SK-N-SH (cell line): Measurements from ENCODE around the gene MBD3L4. TPM values are rescaled to one million over a fixed set of nuclear protein-coding genes. Genes with fewer than 3 reads are reported as not detected.

Experiments used
- CTCF ChIA-PET: fragments of 300-600, 350-600 bp; formaldehyde crosslinking; extraction: SDS; loops from one replicate; lab custom pipeline; 2021; lab: Yijun Ruan, JAX
- POLR2A ChIA-PET: fragments of 350-600 bp; sonication (Branson Sonifier 250); formaldehyde crosslinking; extraction: SDS; loops from one replicate; lab custom pipeline; 2020; ENCODE audit warnings: antibody characterized with exemption, inconsistent platforms; lab: Yijun Ruan, JAX
- DNase-seq: peaks from one replicate; pipeline ENCODE4 v3.0.0; 2012
- H2AFZ ChIP-seq: fragments of 200-600 bp; sonication (generic); 2 replicates; pipeline ENCODE4 v1.8.1; 2016; ENCODE audit warnings: antibody characterized with exemption, mild to moderate bottlenecking, low read depth
- H3F3A ChIP-seq: fragments of 200-600 bp; sonication (generic); replicated peaks from 2 replicates; pipeline ENCODE3; 2016; ENCODE audit warnings: antibody characterized with exemption, mild to moderate bottlenecking; ENCODE audit not compliant: insufficient read depth
- H3K27ac ChIP-seq, 2 experiments: fragments of 200-500 bp in 1 of 2; fragments of 200-600 bp in 1 of 2; sonication (Bioruptor generic) in 1 of 2; sonication (generic), shearing (Covaris generic) in 1 of 2; 2 replicates each; pipeline versions ENCODE4 v1.5.1 to v1.6.1; 2014 to 2016; ENCODE audit warnings: low read depth in 2 of 2, inconsistent platforms in 1 of 2, low read length in 1 of 2, mild to moderate bottlenecking in 1 of 2, mixed read lengths in 1 of 2
- H3K27me3 ChIP-seq: fragments of 200-600 bp; sonication (generic), shearing (Covaris generic); 2 replicates; pipeline ENCODE4 v1.6.1; 2016; ENCODE audit warnings: mixed run types; ENCODE audit not compliant: insufficient read depth
- H3K36me3 ChIP-seq, 2 experiments: fragments of 200-500 bp in 1 of 2; fragments of 200-600 bp in 1 of 2; sonication (Bioruptor generic) in 1 of 2; sonication (generic) in 1 of 2; replicated peaks in 1 of 2; 2 replicates each; pipeline versions ENCODE3 to v1.5.1; 2014 to 2016; ENCODE audit warnings: low read length in 1 of 2, mild to moderate bottlenecking in 1 of 2; ENCODE audit not compliant: insufficient read depth in 2 of 2, control insufficient read depth in 1 of 2
- H3K4me1 ChIP-seq, 2 experiments: fragments of 200-500 bp in 1 of 2; fragments of 200-600 bp in 1 of 2; sonication (Bioruptor generic) in 1 of 2; sonication (generic), shearing (Covaris generic) in 1 of 2; 2 replicates each; pipeline versions ENCODE4 v1.5.1 to v1.6.1; 2014 to 2016; ENCODE audit warnings: low read depth in 1 of 2, low read length in 1 of 2, mixed run types in 1 of 2; ENCODE audit not compliant: insufficient read depth in 2 of 2, control insufficient read depth in 1 of 2
- H3K4me2 ChIP-seq: fragments of 200-600 bp; sonication (generic), shearing (Covaris generic); 2 replicates; pipeline ENCODE4 v1.6.1; 2017; ENCODE audit warnings: mixed run types
- H3K4me3 ChIP-seq, 2 experiments: fragments of 200-500 bp in 1 of 2; fragments of 200-600 bp in 1 of 2; sonication (Bioruptor generic) in 1 of 2; sonication (generic), shearing (Covaris generic) in 1 of 2; 2 replicates each; pipeline versions ENCODE4 v1.5.1 to v1.8.1; 2014 to 2016; ENCODE audit warnings: low read depth in 2 of 2, inconsistent platforms in 1 of 2, low read length in 1 of 2, mild to moderate bottlenecking in 1 of 2, mixed read lengths in 1 of 2, moderate library complexity in 1 of 2
- H3K79me2 ChIP-seq: fragments of 200-600 bp; sonication (generic); 2 replicates; pipeline ENCODE4 v1.8.1; 2017; ENCODE audit warnings: mild to moderate bottlenecking; ENCODE audit not compliant: insufficient read depth
- H3K9ac ChIP-seq: fragments of 200-600 bp; sonication (generic); 2 replicates; pipeline ENCODE4 v1.6.1; 2017; ENCODE audit warnings: mixed run types
- H3K9me2 ChIP-seq: fragments of 200-600 bp; sonication (generic); 2 replicates; pipeline ENCODE4 v1.6.1; 2017; ENCODE audit warnings: mixed run types
- H3K9me3 ChIP-seq: fragments of 200-600 bp; sonication (generic); 2 replicates; pipeline ENCODE4 v1.6.1; 2017; ENCODE audit warnings: mixed run types, mild to moderate bottlenecking, moderate library complexity
- H4K20me1 ChIP-seq: fragments of 200-600 bp; sonication (generic); 2 replicates; pipeline ENCODE4 v1.6.1; 2017; ENCODE audit warnings: mild to moderate bottlenecking, mixed run types; ENCODE audit not compliant: insufficient read depth
- FOSL2 ChIP-seq: IDR thresholded peaks from 2 replicates; pipeline ENCODE4 v1.4.0; 2012; ENCODE audit warnings: low read depth, mild to moderate bottlenecking, moderate library complexity, borderline replicate concordance
- JUND ChIP-seq: IDR thresholded peaks from 2 replicates; pipeline ENCODE4 v1.4.0; 2012
- MXI1 ChIP-seq: IDR thresholded peaks from 2 replicates; pipeline ENCODE4 v1.6.1; 2012; ENCODE audit warnings: mild to moderate bottlenecking, low read depth, low read length, improper control_type of control experiment
- NRF1 ChIP-seq: IDR thresholded peaks from 2 replicates; pipeline ENCODE4 v1.6.1; 2012; ENCODE audit warnings: low read depth, mild to moderate bottlenecking, low read length
- POLR2AphosphoS5 ChIP-seq: IDR thresholded peaks from 2 replicates; pipeline ENCODE4 v1.6.1; 2012; ENCODE audit warnings: low read depth, low read length
- RCOR1 ChIP-seq: fragments of 150-350 bp; IDR thresholded peaks from 2 replicates; pipeline ENCODE4 v1.6.1; 2017; ENCODE audit warnings: antibody characterized with exemption, low read length
- RFX5 ChIP-seq: IDR thresholded peaks from 2 replicates; pipeline ENCODE4 v1.6.1; 2012; ENCODE audit warnings: mild to moderate bottlenecking, improper control_type of control experiment, low read length
- RXRA ChIP-seq: IDR thresholded peaks from 2 replicates; pipeline ENCODE4 v1.4.0; 2012; ENCODE audit warnings: low read depth, mild to moderate bottlenecking, borderline replicate concordance
- TAF1 ChIP-seq: IDR thresholded peaks from 2 replicates; pipeline ENCODE4 v1.6.1; 2012; ENCODE audit warnings: low read depth, mild to moderate bottlenecking, low read length, moderate library complexity, borderline replicate concordance
- TCF12 ChIP-seq: IDR thresholded peaks from 2 replicates; pipeline ENCODE4 v1.4.0; 2012
- TEAD4 ChIP-seq: IDR thresholded peaks from 2 replicates; pipeline ENCODE4 v1.4.0; 2012; ENCODE audit warnings: mild to moderate bottlenecking, borderline replicate concordance; ENCODE audit not compliant: insufficient read depth
- YY1 ChIP-seq: IDR thresholded peaks from 2 replicates; pipeline ENCODE4 v1.4.0; 2012; ENCODE audit warnings: low read depth, mild to moderate bottlenecking
- WGBS: methylation state at CpG from one replicate; pipeline ENCODE4 v1.1.6; 2017; ENCODE audit warnings: low lambda C conversion rate; 5-methylcytosine and 5-hydroxymethylcytosine counted together
- polyA plus RNA-seq, 3 experiments: library from polyadenylated mRNA; depleted of rRNA; stranded (reverse); fragments of >200 nt; gene quantifications; 2 replicates each; pipeline ENCODE4 v1.2.3, GENCODE V29; 2012
- TF ChIP-seq, protein P1 (sequence below): IDR thresholded peaks from 2 replicates; pipeline ENCODE4 v1.6.1; 2012; ENCODE audit warnings: mild to moderate bottlenecking, low read depth, low read length, moderate library complexity
- TF ChIP-seq, protein P2 (sequence below): fragments of 150-350 bp; IDR thresholded peaks from 2 replicates; pipeline ENCODE4 v1.6.1; 2017; ENCODE audit warnings: antibody characterized with exemption, low read length, low read depth, borderline replicate concordance
- TF ChIP-seq, protein P3 (sequence below): IDR thresholded peaks from 2 replicates; pipeline ENCODE4 v1.4.0; 2012; ENCODE audit warnings: low read depth, borderline replicate concordance

The MBD3L4 gene
- polyA plus RNA-seq, 1 of the 3 experiments (the other 2 are of a cell fraction): not detected

DNA sequence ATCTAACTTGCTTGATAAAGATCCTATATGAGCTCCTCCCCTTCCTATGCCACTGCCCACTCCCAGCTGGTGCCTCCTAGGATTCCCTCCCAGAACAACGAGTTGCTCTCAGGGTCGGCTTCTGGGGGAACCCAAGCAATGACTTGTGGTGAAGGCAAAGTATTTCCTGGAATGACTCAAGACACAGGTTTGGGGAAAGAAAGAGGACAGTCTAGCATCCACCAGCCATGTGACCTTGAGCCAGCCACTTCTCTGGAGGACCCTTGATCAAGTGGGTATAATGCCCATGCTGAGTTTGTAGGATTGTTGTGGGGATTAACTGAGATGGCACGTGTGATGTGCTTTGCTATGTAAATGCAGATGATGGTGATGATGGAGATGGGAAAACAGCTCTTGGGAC is 51.7 kb downstream of the MBD3L4 start:
- H3K79me2 ChIP-seq: no peaks in the 10 kb centered on the region
- POLR2A ChIA-PET: no interaction called here
- WGBS: 0% methylated on average over 3 of the region's 3 CpGs

More for the DNA sequence above, 51.7 kb downstream of the MBD3L4 start:
- no peak for DNase-seq
- Histone ChIP-seq H3K9ac (no peak overlapping the region), H3K9me3 (no peaks in the 10 kb centered on the region), H4K20me1 (no peaks in the 10 kb centered on the region), H2AFZ (no peak overlapping the region), H3K27me3 (peaks cover 17% of the 10 kb centered on the region; the same call in 1 of the 2 replicates), H3K9me2 (no peaks in the 10 kb centered on the region), H3K4me2 (no peak overlapping the region), H3K36me3 (no peaks in the 10 kb centered on the region), H3K4me1 (no peaks in the 10 kb centered on the region), H3K4me3 (no peak overlapping the region), H3K27ac (no peak overlapping the region), H3F3A (no peaks in the 10 kb centered on the region)
- TF ChIP-seq, protein P1, sequence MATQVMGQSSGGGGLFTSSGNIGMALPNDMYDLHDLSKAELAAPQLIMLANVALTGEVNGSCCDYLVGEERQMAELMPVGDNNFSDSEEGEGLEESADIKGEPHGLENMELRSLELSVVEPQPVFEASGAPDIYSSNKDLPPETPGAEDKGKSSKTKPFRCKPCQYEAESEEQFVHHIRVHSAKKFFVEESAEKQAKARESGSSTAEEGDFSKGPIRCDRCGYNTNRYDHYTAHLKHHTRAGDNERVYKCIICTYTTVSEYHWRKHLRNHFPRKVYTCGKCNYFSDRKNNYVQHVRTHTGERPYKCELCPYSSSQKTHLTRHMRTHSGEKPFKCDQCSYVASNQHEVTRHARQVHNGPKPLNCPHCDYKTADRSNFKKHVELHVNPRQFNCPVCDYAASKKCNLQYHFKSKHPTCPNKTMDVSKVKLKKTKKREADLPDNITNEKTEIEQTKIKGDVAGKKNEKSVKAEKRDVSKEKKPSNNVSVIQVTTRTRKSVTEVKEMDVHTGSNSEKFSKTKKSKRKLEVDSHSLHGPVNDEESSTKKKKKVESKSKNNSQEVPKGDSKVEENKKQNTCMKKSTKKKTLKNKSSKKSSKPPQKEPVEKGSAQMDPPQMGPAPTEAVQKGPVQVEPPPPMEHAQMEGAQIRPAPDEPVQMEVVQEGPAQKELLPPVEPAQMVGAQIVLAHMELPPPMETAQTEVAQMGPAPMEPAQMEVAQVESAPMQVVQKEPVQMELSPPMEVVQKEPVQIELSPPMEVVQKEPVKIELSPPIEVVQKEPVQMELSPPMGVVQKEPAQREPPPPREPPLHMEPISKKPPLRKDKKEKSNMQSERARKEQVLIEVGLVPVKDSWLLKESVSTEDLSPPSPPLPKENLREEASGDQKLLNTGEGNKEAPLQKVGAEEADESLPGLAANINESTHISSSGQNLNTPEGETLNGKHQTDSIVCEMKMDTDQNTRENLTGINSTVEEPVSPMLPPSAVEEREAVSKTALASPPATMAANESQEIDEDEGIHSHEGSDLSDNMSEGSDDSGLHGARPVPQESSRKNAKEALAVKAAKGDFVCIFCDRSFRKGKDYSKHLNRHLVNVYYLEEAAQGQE: no peak
- no peak for TF ChIP-seq RFX5
- no peak for TF ChIP-seq TCF12
- TF ChIP-seq RCOR1: no peak
- no peak for TF ChIP-seq FOSL2
- TF ChIP-seq NRF1: no peak
- TF ChIP-seq TEAD4: no peak
- TF ChIP-seq YY1: no peak
- TF ChIP-seq, protein P2, sequence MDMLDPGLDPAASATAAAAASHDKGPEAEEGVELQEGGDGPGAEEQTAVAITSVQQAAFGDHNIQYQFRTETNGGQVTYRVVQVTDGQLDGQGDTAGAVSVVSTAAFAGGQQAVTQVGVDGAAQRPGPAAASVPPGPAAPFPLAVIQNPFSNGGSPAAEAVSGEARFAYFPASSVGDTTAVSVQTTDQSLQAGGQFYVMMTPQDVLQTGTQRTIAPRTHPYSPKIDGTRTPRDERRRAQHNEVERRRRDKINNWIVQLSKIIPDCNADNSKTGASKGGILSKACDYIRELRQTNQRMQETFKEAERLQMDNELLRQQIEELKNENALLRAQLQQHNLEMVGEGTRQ: no peak
- no peak for TF ChIP-seq TAF1
- TF ChIP-seq MXI1: no peak
- TF ChIP-seq RXRA: no peak
- TF ChIP-seq, protein P3, sequence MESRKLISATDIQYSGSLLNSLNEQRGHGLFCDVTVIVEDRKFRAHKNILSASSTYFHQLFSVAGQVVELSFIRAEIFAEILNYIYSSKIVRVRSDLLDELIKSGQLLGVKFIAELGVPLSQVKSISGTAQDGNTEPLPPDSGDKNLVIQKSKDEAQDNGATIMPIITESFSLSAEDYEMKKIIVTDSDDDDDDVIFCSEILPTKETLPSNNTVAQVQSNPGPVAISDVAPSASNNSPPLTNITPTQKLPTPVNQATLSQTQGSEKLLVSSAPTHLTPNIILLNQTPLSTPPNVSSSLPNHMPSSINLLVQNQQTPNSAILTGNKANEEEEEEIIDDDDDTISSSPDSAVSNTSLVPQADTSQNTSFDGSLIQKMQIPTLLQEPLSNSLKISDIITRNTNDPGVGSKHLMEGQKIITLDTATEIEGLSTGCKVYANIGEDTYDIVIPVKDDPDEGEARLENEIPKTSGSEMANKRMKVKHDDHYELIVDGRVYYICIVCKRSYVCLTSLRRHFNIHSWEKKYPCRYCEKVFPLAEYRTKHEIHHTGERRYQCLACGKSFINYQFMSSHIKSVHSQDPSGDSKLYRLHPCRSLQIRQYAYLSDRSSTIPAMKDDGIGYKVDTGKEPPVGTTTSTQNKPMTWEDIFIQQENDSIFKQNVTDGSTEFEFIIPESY: no peak
- no peak for TF ChIP-seq POLR2AphosphoS5
- no peak for TF ChIP-seq JUND
- CTCF ChIA-PET: interaction anchor here (0.8 to 1.1 kb wide), 2 partner anchors 62 to 392 kb away, joined by 3 read pairs; no protein-coding TSS in a partner anchor
